ENCODE results near the gene IL36G. TPM values are rescaled to one million over a fixed set of nuclear protein-coding genes. Genes with fewer than 3 reads are reported as not detected.

Gene IL36G
- total RNA-seq, 1 experiment from 2014 or later, result not detected

- DNase-seq (ENCODE audit: unreplicated experiment), result no peak
- no peak overlapping the region for H3K4me3 Mint-ChIP-seq (ENCODE audit: unreplicated experiment)
- CTCF ChIA-PET, result interaction anchor here (1.2 kb wide), 1 partner anchor 266 kb away, joined by 3 read pairs; no protein-coding TSS in a partner anchor
- no peak for TF ChIP-seq CTCF (IDR thresholded peaks at IDR 0.05; ENCODE audit: unreplicated experiment)
- peaks cover 17% of the 10 kb centered on the region for H3K9me3 Mint-ChIP-seq (ENCODE audit: unreplicated experiment)
- intact Hi-C loops (cut with micrococcal nuclease), result no loop called here
- H3K4me1 Mint-ChIP-seq (ENCODE audit: insufficient read depth, unreplicated experiment), result no peaks in the 10 kb centered on the region
- no peaks in the 10 kb centered on the region for H3K36me3 Mint-ChIP-seq (ENCODE audit: insufficient read depth, unreplicated experiment)
- no TSS peak for BruUV-seq (replicated peaks)
- H3K27me3 Mint-ChIP-seq (ENCODE audit: insufficient read depth, unreplicated experiment), result peaks cover 32% of the 10 kb centered on the region
- no peak overlapping the region for H3K27ac Mint-ChIP-seq (ENCODE audit: low read depth, unreplicated experiment)
- POLR2A ChIA-PET, result no interaction called here
Measured at GRCh38 chr2:113015655-113016054, 37.8 kb downstream of the IL36G start.

- H3K9me3 Mint-ChIP-seq (ENCODE audit: unreplicated experiment), result peaks cover 17% of the 10 kb centered on the region
- no peak overlapping the region for H3K4me3 Mint-ChIP-seq (ENCODE audit: unreplicated experiment)
- H3K27me3 Mint-ChIP-seq (ENCODE audit: insufficient read depth, unreplicated experiment), result peaks cover 58% of the 10 kb centered on the region
- H3K36me3 Mint-ChIP-seq (ENCODE audit: insufficient read depth, unreplicated experiment), result no peaks in the 10 kb centered on the region
- no peak for TF ChIP-seq CTCF (IDR thresholded peaks at IDR 0.05; ENCODE audit: unreplicated experiment)
- no peaks in the 10 kb centered on the region for H3K4me1 Mint-ChIP-seq (ENCODE audit: insufficient read depth, unreplicated experiment)
- H3K27ac Mint-ChIP-seq (ENCODE audit: low read depth, unreplicated experiment), result no peak overlapping the region
- no TSS peak for BruUV-seq (replicated peaks)
- intact Hi-C loops (cut with micrococcal nuclease), result no loop called here
- no peak for DNase-seq (ENCODE audit: unreplicated experiment)
- ChIA-PET CTCF (no interaction called here), POLR2A (no interaction called here)
Measured at GRCh38 chr2:113018509-113018908, 40.7 kb downstream of the IL36G start.

- intact Hi-C loops (cut with micrococcal nuclease), result no loop called here
- DNase-seq (ENCODE audit: unreplicated experiment), result no peak
- BruUV-seq (replicated peaks), result no TSS peak
- TF ChIP-seq CTCF (IDR thresholded peaks at IDR 0.05; ENCODE audit: unreplicated experiment), result no peak
- no peak overlapping the region for H3K4me3 Mint-ChIP-seq (ENCODE audit: unreplicated experiment)
- CTCF ChIA-PET, result no interaction called here
- no peaks in the 10 kb centered on the region for H3K36me3 Mint-ChIP-seq (ENCODE audit: insufficient read depth, unreplicated experiment)
- no peaks in the 10 kb centered on the region for H3K4me1 Mint-ChIP-seq (ENCODE audit: insufficient read depth, unreplicated experiment)
- POLR2A ChIA-PET, result no interaction called here
- peaks cover 17% of the 10 kb centered on the region for H3K9me3 Mint-ChIP-seq (ENCODE audit: unreplicated experiment)
- H3K27me3 Mint-ChIP-seq (ENCODE audit: insufficient read depth, unreplicated experiment), result peaks cover 86% of the 10 kb centered on the region
- no peak overlapping the region for H3K27ac Mint-ChIP-seq (ENCODE audit: low read depth, unreplicated experiment)
Measured at GRCh38 chr2:113021312-113021711, 43.5 kb downstream of the IL36G start.

- H3K27me3 Mint-ChIP-seq (ENCODE audit: insufficient read depth, unreplicated experiment), result peaks cover 89% of the 10 kb centered on the region
- no peak for DNase-seq (ENCODE audit: unreplicated experiment)
Measured at GRCh38 chr2:113024764-113025163, 47.0 kb downstream of the IL36G start.

More at GRCh38 chr2:113024764-113025163, 47.0 kb downstream of the IL36G start:
- ChIA-PET POLR2A (no interaction called here), CTCF (interaction anchor here (0.9 kb wide), 1 partner anchor 50 kb away, joined by 3 read pairs; no protein-coding TSS in a partner anchor)
- no peaks in the 10 kb centered on the region for H3K36me3 Mint-ChIP-seq (ENCODE audit: insufficient read depth, unreplicated experiment)
- H3K4me3 Mint-ChIP-seq (ENCODE audit: unreplicated experiment), result no peak overlapping the region
- BruUV-seq (replicated peaks), result no TSS peak
- H3K9me3 Mint-ChIP-seq (ENCODE audit: unreplicated experiment), result no peaks in the 10 kb centered on the region
- H3K4me1 Mint-ChIP-seq (ENCODE audit: insufficient read depth, unreplicated experiment), result no peaks in the 10 kb centered on the region
- H3K27ac Mint-ChIP-seq (ENCODE audit: low read depth, unreplicated experiment), result no peak overlapping the region
- TF ChIP-seq CTCF (IDR thresholded peaks at IDR 0.05; ENCODE audit: unreplicated experiment), result no peak
- intact Hi-C loops (cut with micrococcal nuclease), result no loop called here

All from MCF 10A (cell line).